Testis (tissue), 3 donors: Measurements from ENCODE around the gene NT5C. TPM values are rescaled to one million over a fixed set of nuclear protein-coding genes. Genes with fewer than 3 reads are reported as not detected.
A peak's percentile ranks its signal among the peaks of the same experiment; 100 is the strongest.

Experiments
- DNase-seq: peaks from one replicate; pipeline ENCODE4 v3.0.0-alpha.2; 2019
- H3K27ac ChIP-seq, 2 donors: fragments of 200-600 bp; sonication (generic); one replicate each; pipeline ENCODE4 v1.5.1; 2019
- H3K27me3 ChIP-seq: fragments of 200-600 bp; sonication (generic); one replicate; pipeline ENCODE4 v1.5.1; 2019
- H3K36me3 ChIP-seq: fragments of 200-600 bp; sonication (generic); one replicate; pipeline ENCODE4 v1.5.1; 2017; ENCODE audit warnings: low read depth; ENCODE audit errors: missing control alignments
- H3K4me1 ChIP-seq: fragments of 200-600 bp; sonication (generic); one replicate; pipeline ENCODE4 v1.5.1; 2019
- H3K4me3 ChIP-seq, 2 donors: fragments of 200-600 bp; sonication (generic); one replicate each; pipeline ENCODE4 v1.5.1; 2017 to 2019
- H3K9me3 ChIP-seq: fragments of 200-600 bp; sonication (generic); one replicate; pipeline ENCODE4 v1.5.1; 2017
- CTCF ChIP-seq, 3 experiments: fragments of 450-650 bp in 2 of 3; fragments of 200-600 bp in 1 of 3; sonication (generic) in 1 of 3; IDR thresholded peaks; one replicate each; pipeline ENCODE4 v1.5.1; 2016 to 2019; ENCODE audit warnings: antibody characterized with exemption in 3 of 3, mild to moderate bottlenecking in 2 of 3, moderate library complexity in 1 of 3
- POLR2A ChIP-seq: fragments of 450-650 bp; IDR thresholded peaks from one replicate; pipeline ENCODE4 v1.6.1; 2017; ENCODE audit warnings: antibody characterized with exemption, mild to moderate bottlenecking, moderate library complexity
- WGBS, 2 donors: methylation state at CpG; one replicate each; pipeline ENCODE4 v1.1.5; 2018; 5-methylcytosine and 5-hydroxymethylcytosine counted together
- intact Hi-C: fragments of 100-400 bp; cut with DNase I; formaldehyde crosslinking; loops from one replicate; pipeline ENCODE4 v1.15.1; 2023; ENCODE audit warnings: low total_unique reads
- polyA plus RNA-seq: library from polyadenylated mRNA; stranded (reverse); fragments of 350-450 nt; fragmentation: Illumina TruSeq; extraction: RNeasy Lipid Tissue Mini Kit (QIAGEN cat#74804); gene quantifications from one replicate; pipeline ENCODE4 v1.2.3, GENCODE V29; 2014; ENCODE audit warnings: low read depth, low replicate concordance; ENCODE audit not compliant: insufficient read depth
- total RNA-seq, 2 donors: library from RNA; depleted of rRNA; stranded (reverse); fragments of >200 nt; gene quantifications; one replicate each; pipeline ENCODE4 v1.2.3, GENCODE V29; 2016

NT5C gene
- total and polyA plus RNA-seq, 3 donors from 2014 or later = 22.2 to 83.6 (median 76.5) TPM

- no peak overlapping the region for H3K4me3 ChIP-seq
- DNase-seq = no peak
- H3K4me1 ChIP-seq = peaks cover 16% of the 10 kb centered on the region
- H3K36me3 ChIP-seq = no peaks in the 10 kb centered on the region
- intact Hi-C loops = loop anchor here (10.0 kb wide), 2 partner anchors 93 to 147 kb away; partner anchors contain the start of gene NUP85
- no peak overlapping the region for H3K27ac ChIP-seq
- WGBS, 2 donors = 84 to 86% methylated on average over 7 of the region's 7 CpGs
- TF ChIP-seq CTCF (IDR thresholded peaks at IDR 0.05) (no peak), POLR2A (no peak)
- no peaks in the 10 kb centered on the region for H3K9me3 ChIP-seq
- no peaks in the 10 kb centered on the region for H3K27me3 ChIP-seq
Measured at GRCh38 chr17:75111777-75112335, 19.7 kb downstream of the NT5C start.

GRCh38 chr17:75110234-75110937, 21.2 kb downstream of the NT5C start:
- peak; percentile 35 for DNase-seq
- intact Hi-C loops = loop anchor here (10.0 kb wide), 2 partner anchors 94 to 146 kb away; partner anchors contain the start of gene NUP85
- TF ChIP-seq CTCF (IDR thresholded peaks at IDR 0.05) (no peak), POLR2A (no peak)
- WGBS, 2 donors = 17 to 20% methylated on average over 36 to 40 of the region's 40 CpGs
- Histone ChIP-seq H3K36me3 (no peaks in the 10 kb centered on the region), H3K27ac (peak overlapping the region; percentile 22 to 33), H3K27me3 (no peaks in the 10 kb centered on the region), H3K4me1 (peaks cover 16% of the 10 kb centered on the region), H3K9me3 (no peaks in the 10 kb centered on the region), H3K4me3 (peak overlapping the region; percentile 60 to 87)

- intact Hi-C loops = loop anchor here (10.0 kb wide), 2 partner anchors 95 to 145 kb away; partner anchors contain the start of gene NUP85
- peak; percentile 93 for DNase-seq
- Histone ChIP-seq H3K4me1 (peaks cover 10% of the 10 kb centered on the region), H3K27me3 (no peaks in the 10 kb centered on the region), H3K9me3 (no peaks in the 10 kb centered on the region), H3K4me3 (peak within 1 kb of the TSS; percentile 60 to 87), H3K27ac (peak within 1 kb of the TSS; percentile 22 to 33), H3K36me3 (no peaks in the 10 kb centered on the region)
- TF ChIP-seq CTCF (IDR thresholded peaks at IDR 0.05) (no peak), POLR2A (no peak)
- 0% methylated on average over 40 to 68 of the region's 68 CpGs for WGBS, 2 donors
Measured at GRCh38 chr17:75109407-75110233, 21.9 kb downstream of the NT5C start, which contains the start of gene ARMC7. ARMC7 (plus strand) TSS chr17:75109969; CDS start chr17:75110289, 320 bp downstream.

- intact Hi-C loops = no loop called here
- TF ChIP-seq CTCF (IDR thresholded peaks at IDR 0.05) (no peak), POLR2A (no peak)
- no peaks in the 10 kb centered on the region for H3K36me3 ChIP-seq
- WGBS, 2 donors = 5 to 7% methylated on average over 13 to 22 of the region's 22 CpGs
- no peaks in the 10 kb centered on the region for H3K9me3 ChIP-seq
- DNase-seq = no peak
- H3K4me1 ChIP-seq = peaks cover 10% of the 10 kb centered on the region
- peak overlapping the region in 1 of 2 donors; percentile 31 for H3K27ac ChIP-seq
- no peaks in the 10 kb centered on the region for H3K27me3 ChIP-seq
- H3K4me3 ChIP-seq = peak overlapping the region; percentile 60 to 87
Measured at GRCh38 chr17:75109046-75109406, 22.5 kb downstream of the NT5C start.
